Skeletal muscle satellite cell (primary cell): Measurements from ENCODE around the gene ZNF462.
"Not testable (repeated sequence)": the region's sequence is repeated elsewhere in the genome, so short reads cannot be mapped to it uniquely, and the experiment has no call there.

ENCODE experiments used
- H3K27me3 ChIP-seq: 2 replicates; pipeline ENCODE4 v1.7.0; 2013; ENCODE audit warnings: low read length; ENCODE audit not compliant: control insufficient read depth, insufficient read depth
- H3K36me3 ChIP-seq: 2 replicates; pipeline ENCODE4 v1.7.0; 2013; ENCODE audit warnings: mild to moderate bottlenecking, control low read depth, low read length; ENCODE audit not compliant: insufficient read depth
- H3K4me1 ChIP-seq: 2 replicates; pipeline ENCODE4 v1.7.0; 2013; ENCODE audit warnings: low read length; ENCODE audit not compliant: control insufficient read depth, insufficient read depth
- H3K4me2 ChIP-seq: 2 replicates; pipeline ENCODE4 v1.7.0; 2013; ENCODE audit warnings: mild to moderate bottlenecking, low read length
- H3K4me3 ChIP-seq: 2 replicates; pipeline ENCODE4 v1.7.0; 2013; ENCODE audit warnings: low read length
- H3K9ac ChIP-seq: 2 replicates; pipeline ENCODE4 v1.7.0; 2013; ENCODE audit warnings: mild to moderate bottlenecking, low read depth, low read length, moderate library complexity
- H3K9me3 ChIP-seq: replicated peaks from 2 replicates; pipeline ENCODE4 v1.7.0; 2013; ENCODE audit warnings: mild to moderate bottlenecking, control low read depth, low read length

Gene ZNF462

GRCh38 chr9:106969696-106970095, 106.7 kb downstream of the ZNF462 start:
- peaks cover 19% of the 10 kb centered on the region for H3K36me3 ChIP-seq

GRCh38 chr9:106970219-106970975, 107.4 kb downstream of the ZNF462 start:
- H3K4me1 ChIP-seq, result peaks cover 7% of the 10 kb centered on the region
- no peak overlapping the region for H3K9ac ChIP-seq
- no peak overlapping the region for H3K4me2 ChIP-seq
- H3K36me3 ChIP-seq, result peaks cover 26% of the 10 kb centered on the region
- no peak overlapping the region for H3K4me3 ChIP-seq
- no peaks in the 10 kb centered on the region for H3K9me3 ChIP-seq
- H3K27me3 ChIP-seq, result no peaks in the 10 kb centered on the region

More at GRCh38 chr9:106969696-106970095, 106.7 kb downstream of the ZNF462 start:
- Histone ChIP-seq H3K27me3 (no peaks in the 10 kb centered on the region), H3K4me3 (no peak overlapping the region), H3K4me2 (no peak overlapping the region), H3K9ac (no peak overlapping the region), H3K9me3 (no peaks in the 10 kb centered on the region), H3K4me1 (peaks cover 13% of the 10 kb centered on the region)

- H3K4me1 ChIP-seq, result peaks cover 6% of the 10 kb centered on the region
- H3K27me3 ChIP-seq, result no peaks in the 10 kb centered on the region
- H3K4me3 ChIP-seq, result no peak overlapping the region
- H3K9ac ChIP-seq, result no peak overlapping the region
- H3K4me2 ChIP-seq, result no peak overlapping the region
- H3K36me3 ChIP-seq, result peaks cover 29% of the 10 kb centered on the region
- no peaks in the 10 kb centered on the region for H3K9me3 ChIP-seq
Observed at GRCh38 chr9:106970976-106971457, 108.1 kb downstream of the ZNF462 start.

GRCh38 chr9:106972082-106972481, 109.1 kb downstream of the ZNF462 start:
- Histone ChIP-seq H3K36me3 (peaks cover 36% of the 10 kb centered on the region), H3K27me3 (no peaks in the 10 kb centered on the region), H3K9ac (no peak overlapping the region), H3K4me3 (no peak overlapping the region), H3K9me3 (no peaks in the 10 kb centered on the region), H3K4me2 (no peak overlapping the region), H3K4me1 (peaks cover 6% of the 10 kb centered on the region)

- Histone ChIP-seq H3K36me3 (peaks cover 47% of the 10 kb centered on the region), H3K9ac (no peak overlapping the region), H3K4me1 (peaks cover 6% of the 10 kb centered on the region)
Observed at GRCh38 chr9:106974341-106974740, 111.4 kb downstream of the ZNF462 start.

GRCh38 chr9:106976772-106977171, 113.8 kb downstream of the ZNF462 start:
- H3K36me3 ChIP-seq, result peaks cover 47% of the 10 kb centered on the region
- H3K9me3 ChIP-seq, result no peaks in the 10 kb centered on the region

More at GRCh38 chr9:106974341-106974740, 111.4 kb downstream of the ZNF462 start:
- Histone ChIP-seq H3K27me3 (no peaks in the 10 kb centered on the region), H3K4me2 (no peak overlapping the region), H3K9me3 (no peaks in the 10 kb centered on the region), H3K4me3 (no peak overlapping the region)

GRCh38 chr9:106980551-106981101, 117.7 kb downstream of the ZNF462 start:
- Histone ChIP-seq H3K9me3 (no peaks in the 10 kb centered on the region), H3K9ac (no peak overlapping the region), H3K4me2 (no peak overlapping the region), H3K4me3 (no peak overlapping the region), H3K27me3 (no peaks in the 10 kb centered on the region), H3K4me1 (peaks cover 9% of the 10 kb centered on the region), H3K36me3 (peaks cover 27% of the 10 kb centered on the region)

More at GRCh38 chr9:106976772-106977171, 113.8 kb downstream of the ZNF462 start:
- Histone ChIP-seq H3K4me1 (peaks cover 9% of the 10 kb centered on the region), H3K4me3 (no peak overlapping the region), H3K9ac (no peak overlapping the region), H3K4me2 (no peak overlapping the region), H3K27me3 (no peaks in the 10 kb centered on the region)

- H3K4me3 ChIP-seq, result no peak overlapping the region
- H3K9ac ChIP-seq, result no peak overlapping the region
- H3K4me2 ChIP-seq, result no peak overlapping the region
- peaks cover 24% of the 10 kb centered on the region for H3K36me3 ChIP-seq
- no peaks in the 10 kb centered on the region for H3K9me3 ChIP-seq
- peaks cover 9% of the 10 kb centered on the region for H3K4me1 ChIP-seq
- H3K27me3 ChIP-seq, result no peaks in the 10 kb centered on the region
Observed at GRCh38 chr9:106981396-106982287, 118.7 kb downstream of the ZNF462 start.

GRCh38 chr9:106982636-106983035, 119.7 kb downstream of the ZNF462 start:
- Histone ChIP-seq H3K4me1 (peaks cover 9% of the 10 kb centered on the region), H3K9me3 (no peaks in the 10 kb centered on the region), H3K9ac (no peak overlapping the region), H3K4me2 (no peak overlapping the region), H3K4me3 (no peak overlapping the region), H3K36me3 (peaks cover 14% of the 10 kb centered on the region), H3K27me3 (no peaks in the 10 kb centered on the region)

GRCh38 chr9:106983346-106983745, 120.4 kb downstream of the ZNF462 start:
- Histone ChIP-seq H3K4me1 (peaks cover 9% of the 10 kb centered on the region), H3K9ac (no peak overlapping the region), H3K4me2 (no peak overlapping the region), H3K27me3 (no peaks in the 10 kb centered on the region), H3K36me3 (peaks cover 16% of the 10 kb centered on the region), H3K4me3 (no peak overlapping the region), H3K9me3 (no peaks in the 10 kb centered on the region)

- H3K9me3 ChIP-seq, H3K4me2 ChIP-seq, H3K4me3 ChIP-seq, H3K4me1 ChIP-seq, H3K27me3 ChIP-seq, H3K9ac ChIP-seq, H3K36me3 ChIP-seq: not testable (repeated sequence)
Observed at GRCh38 chr9:106989904-106990303, 126.9 kb downstream of the ZNF462 start.
